Heart right ventricle (tissue), 12 donors: ENCODE measurements around the gene CASKIN2. TPM values are rescaled to one million over a fixed set of nuclear protein-coding genes. Genes with fewer than 3 reads are reported as not detected.

Source experiments
- microRNA-seq, 2 donors: library from miRNA; unstranded; fragments of <30 nt; microRNA quantifications; one replicate each; pipeline ENCODE4 v1.2.0, GENCODE V29; 2021
- polyA plus RNA-seq, 2 donors: library from polyadenylated mRNA; stranded (reverse); fragments of 200-250 nt; gene quantifications; one replicate each; pipeline ENCODE4 v1.2.3, GENCODE V29; 2013
- total RNA-seq, 10 donors: library from RNA; stranded (reverse); fragmentation: NEBNext Ultra II Directional in 3 of 10; extraction: Animal tissue kit (Norgen Biotek cat#: 25700) in 3 of 10; gene quantifications; one replicate each; pipeline versions ENCODE4 v1.2.1 to v1.2.4, GENCODE V29; 2021 to 2023
- donor health status: ischemic (EF 13 %, LVEDD 7.1; RV severe dilation, severe dysfunction).
- donor health status: healthy with polysubstance abuse.
- donor health status: DM: no; HTN: yes; CAD: no.
- donor health status: DM: no; HTN: no; CAD: no.
- donor health status: ischemic (EF 25% LVEDD 6.9; RV normal size, moderate dysfunction).
- donor health status: ischemic (EF 25% LVEDD 5.7; RV mildly dilated, moderate dysfunction).
- donor health status: healthy.
- donor health status: nonischemic (EF 11% LVEDD 7.7; RV severe dilation, severe dysfunction).
- donor health status: DM: yes; HTN: yes; CAD: no.
- donor health status: PGD.
- donor health status: ischemic (EF 29% LVEDD 5.4; RV normal size, mild dysfunction).
- donor health status: nonischemic (EF 23%, LVEDD 6.1; RV moderate dilation, normal function).

CASKIN2 gene
- total and polyA plus RNA-seq, 12 donors: 17.6 to 59.2 (median 36.5) TPM

Small RNA genes within 50 kb of the gene (microRNA-seq; reads per million reads assigned to microRNA genes)
- 0.51 to 0.60 reads per million in 2 donors for gene MIR6785

Other genes with a start within 250 kb of the CASKIN2 start
- gene MIF4GD, start 244.3 kb downstream of the CASKIN2 start, total RNA-seq: 10 to 100 TPM; 12.6 to 21.0 (median 15.6) TPM
- gene MIF4GD, start 244.3 kb downstream of the CASKIN2 start, polyA plus RNA-seq: 10 to 100 TPM in 1 of 2 donors, 1 to 10 TPM in 1; 7.5 to 27.7 TPM
- gene SLC25A19, start 226.1 kb downstream of the CASKIN2 start, total RNA-seq: 10 to 100 TPM in 6 of 10 donors, 1 to 10 TPM in 4; 6.8 to 19.2 (median 11.3) TPM
- 10 to 100 TPM; 19.7 to 23.2 TPM for gene SLC25A19, start 226.1 kb downstream of the CASKIN2 start, polyA plus RNA-seq
- 10 to 100 TPM; 43.9 to 85.5 (median 52.0) TPM for gene GRB2, start 109.9 kb downstream of the CASKIN2 start, total RNA-seq
- gene GRB2, start 109.9 kb downstream of the CASKIN2 start, polyA plus RNA-seq: 10 to 100 TPM; 23.5 to 54.0 TPM
- gene TMEM94, start 58.9 kb downstream of the CASKIN2 start, total RNA-seq: 10 to 100 TPM; 29.0 to 66.7 (median 41.3) TPM
- 10 to 100 TPM; 25.6 to 56.1 TPM for gene TMEM94, start 58.9 kb downstream of the CASKIN2 start, polyA plus RNA-seq
- 1 to 10 TPM; 4.2 to 9.9 (median 6.1) TPM for gene TSEN54, start 991 bp upstream of the CASKIN2 start, total RNA-seq
- 10 to 100 TPM; 13.6 to 18.1 TPM for gene TSEN54, start 991 bp upstream of the CASKIN2 start, polyA plus RNA-seq
- gene LLGL2, start 10.2 kb upstream of the CASKIN2 start, total RNA-seq: 1 to 10 TPM; 1.1 to 5.0 (median 2.6) TPM
- 10 to 100 TPM in 1 of 2 donors, 1 to 10 TPM in 1; 5.6 to 14.8 TPM for gene LLGL2, start 10.2 kb upstream of the CASKIN2 start, polyA plus RNA-seq
- 10 to 100 TPM; 27.9 to 62.2 (median 45.8) TPM for gene MYO15B, start 72.3 kb upstream of the CASKIN2 start, total RNA-seq
- gene MYO15B, start 72.3 kb upstream of the CASKIN2 start, polyA plus RNA-seq: 100 to 1,000 TPM in 1 of 2 donors, 10 to 100 TPM in 1; 30.8 to 205 TPM
- gene SMIM5, start 117.9 kb upstream of the CASKIN2 start, total RNA-seq: 10 to 100 TPM in 2 of 10 donors, 1 to 10 TPM in 8; 1.9 to 14.2 (median 6.5) TPM
- 10 to 100 TPM in 1 of 2 donors, 1 to 10 TPM in 1; 3.1 to 19.2 TPM for gene SMIM5, start 117.9 kb upstream of the CASKIN2 start, polyA plus RNA-seq
- 10 to 100 TPM in 8 of 10 donors, 1 to 10 TPM in 2; 9.2 to 14.4 (median 10.7) TPM for gene RECQL5, start 151.6 kb upstream of the CASKIN2 start, total RNA-seq
- gene RECQL5, start 151.6 kb upstream of the CASKIN2 start, polyA plus RNA-seq: 10 to 100 TPM in 1 of 2 donors, 1 to 10 TPM in 1; 6.3 to 32.1 TPM
- 10 to 100 TPM; 41.7 to 64.4 (median 55.8) TPM for gene SAP30BP, start 151.8 kb upstream of the CASKIN2 start, total RNA-seq
- 100 to 1,000 TPM in 1 of 2 donors, 10 to 100 TPM in 1; 78.4 to 115 TPM for gene SAP30BP, start 151.8 kb upstream of the CASKIN2 start, polyA plus RNA-seq
- 10 to 100 TPM in 2 of 10 donors, 1 to 10 TPM in 8; 4.7 to 11.3 (median 9.0) TPM for gene ITGB4, start 205.9 kb upstream of the CASKIN2 start, total RNA-seq
- 10 to 100 TPM in 1 of 2 donors, 1 to 10 TPM in 1; 4.6 to 17.0 TPM for gene ITGB4, start 205.9 kb upstream of the CASKIN2 start, polyA plus RNA-seq
- gene GALK1, start 249.7 kb upstream of the CASKIN2 start, total RNA-seq: 10 to 100 TPM in 6 of 10 donors, 1 to 10 TPM in 4; 5.2 to 26.4 (median 11.3) TPM
- gene GALK1, start 249.7 kb upstream of the CASKIN2 start, polyA plus RNA-seq: 10 to 100 TPM; 29.2 to 44.6 TPM